SHP77 treated with DMSO at 0.1 percent for 48 hours (cell line): Measurements from ENCODE around the gene RAD54L.
A peak's percentile ranks its signal among the peaks of the same experiment; 100 is the strongest.
"Not testable (repeated sequence)": the region's sequence is repeated elsewhere in the genome, so short reads cannot be mapped to it uniquely, and the experiment has no call there.

ENCODE experiments used
- DNase-seq: peaks from one replicate; lab custom pipeline; 2025; lab: John Stamatoyannopoulos, UW

RAD54L gene

DNA sequence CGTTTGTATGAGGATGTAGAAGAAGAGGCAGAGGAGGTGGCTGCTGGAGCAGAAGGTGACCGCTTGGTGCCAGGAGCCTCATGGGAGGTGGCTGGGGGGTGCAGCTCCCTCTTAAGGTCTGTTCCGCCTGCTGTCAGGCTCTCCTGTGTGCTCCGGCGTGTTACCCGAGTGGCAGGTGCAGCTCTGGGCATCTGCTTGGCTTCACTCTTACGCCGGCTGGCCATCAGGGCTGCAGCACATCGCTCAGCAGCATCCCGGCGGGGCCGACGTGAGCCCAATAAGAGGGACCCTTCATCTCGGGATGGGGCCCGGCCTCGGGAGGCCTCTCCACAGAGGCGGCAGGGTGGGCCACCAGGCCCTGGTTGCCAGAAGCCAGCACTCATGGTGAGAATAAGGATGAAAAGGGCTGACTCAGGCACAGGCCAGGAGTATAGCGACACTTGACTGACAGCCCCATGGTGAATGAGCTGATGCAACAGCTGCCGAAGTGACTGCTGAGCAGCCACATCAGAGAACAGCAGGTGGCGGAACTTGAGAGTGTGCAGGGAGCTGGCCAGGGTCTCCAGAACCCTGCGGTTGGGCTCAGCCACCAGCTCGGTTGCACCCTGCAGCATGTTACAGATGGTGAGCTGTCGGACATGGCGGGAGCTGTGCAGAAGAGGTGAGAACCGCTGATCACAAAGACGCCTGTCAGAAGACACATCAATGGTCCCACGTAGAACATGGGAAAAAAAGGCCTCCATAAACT is 38.3 kb downstream of the RAD54L start:
- DNase-seq, result peak; percentile 80

- no peak for DNase-seq
Measured at GRCh38 chr1:46288485-46289133, 41.0 kb downstream of the RAD54L start.

GRCh38 chr1:46289134-46289494 is 41.6 kb downstream of the RAD54L start:
- DNase-seq, result no peak

GRCh38 chr1:46289976-46290375 is 42.4 kb downstream of the RAD54L start:
- no peak for DNase-seq

- DNase-seq, result no peak
Measured at GRCh38 chr1:46295306-46295705, 47.7 kb downstream of the RAD54L start.

- no peak for DNase-seq
Measured at GRCh38 chr1:46298387-46298786, 50.8 kb downstream of the RAD54L start.

DNA sequence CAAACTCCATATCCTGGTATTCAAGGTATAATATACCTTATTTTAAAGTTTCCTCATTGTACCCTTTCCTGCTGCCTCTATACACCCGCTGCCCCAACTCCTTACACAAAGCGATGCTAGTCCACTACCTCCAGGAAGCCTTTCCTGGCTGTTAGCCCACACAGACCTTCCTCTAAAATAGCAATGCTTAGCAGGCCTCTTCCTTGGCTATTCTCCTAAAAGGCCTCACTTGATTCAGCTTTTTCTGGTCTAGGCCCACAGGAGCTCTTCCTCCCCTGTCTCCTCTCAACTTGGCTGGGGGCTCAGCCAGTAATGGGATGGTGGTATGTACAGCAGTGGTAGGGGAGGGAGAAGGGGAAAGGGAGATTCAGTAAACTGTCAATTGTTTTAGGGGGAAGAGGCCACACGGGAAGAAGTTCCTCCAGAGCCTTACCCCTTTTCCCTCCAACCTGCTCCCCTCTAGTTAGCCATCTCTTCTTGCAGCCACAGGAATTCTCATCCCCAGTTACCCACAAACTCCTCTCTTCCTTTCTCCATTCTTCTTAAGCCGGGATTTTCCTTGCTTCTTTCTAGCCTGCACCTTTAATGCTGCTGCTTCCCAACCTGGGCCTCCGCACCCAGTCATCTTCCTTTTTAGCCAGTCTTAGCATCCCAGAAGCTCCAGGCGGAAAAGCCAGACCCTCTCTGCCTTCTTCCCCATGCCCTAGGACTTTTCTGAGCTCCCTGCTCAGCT is 53.3 kb downstream of the RAD54L start:
- no peak for DNase-seq

DNA sequence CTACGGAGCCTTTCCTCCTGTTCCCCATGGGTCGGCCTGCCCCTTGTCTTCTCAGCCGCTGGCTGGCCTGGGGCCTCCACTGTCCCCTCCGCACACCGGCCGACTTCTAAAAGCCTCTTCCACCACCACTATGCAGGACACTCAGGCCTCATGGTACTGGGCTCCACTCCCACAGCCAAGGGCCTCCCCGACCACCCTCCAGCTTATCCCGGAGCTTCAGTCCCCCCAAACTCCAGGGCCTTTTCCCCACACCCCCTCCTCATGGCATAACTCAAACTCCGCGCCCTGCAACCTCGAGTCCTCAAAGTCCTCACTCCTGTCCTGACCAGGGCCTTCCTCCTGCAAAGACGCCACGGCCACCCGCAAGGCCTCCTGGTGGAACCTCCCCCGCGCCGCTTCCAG is 53.8 kb downstream of the RAD54L start:
- DNase-seq, result no peak

GRCh38 chr1:46301808-46302640 is 54.5 kb downstream of the RAD54L start:
- no peak for DNase-seq

DNA sequence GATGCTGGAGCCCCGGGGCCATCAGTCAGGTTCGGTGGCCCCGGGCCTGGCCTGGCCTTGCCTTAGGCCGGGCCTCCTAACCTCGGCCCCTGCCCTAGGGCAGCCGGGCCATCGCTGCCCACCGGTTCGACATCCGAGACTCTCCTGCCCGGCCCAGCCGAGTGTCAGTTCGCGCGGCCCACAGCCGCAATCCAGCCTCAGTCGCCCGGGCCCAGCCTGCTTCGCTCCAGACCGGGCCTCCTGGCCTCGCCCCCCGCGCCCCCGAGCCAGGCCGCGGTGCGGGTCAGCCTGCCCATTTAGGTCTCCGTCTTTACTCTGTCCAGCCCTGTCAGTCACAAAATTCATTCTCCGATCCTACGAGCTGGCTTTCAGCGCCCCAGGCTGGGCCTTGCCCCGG is 55.1 kb downstream of the RAD54L start:
- no peak for DNase-seq

DNA sequence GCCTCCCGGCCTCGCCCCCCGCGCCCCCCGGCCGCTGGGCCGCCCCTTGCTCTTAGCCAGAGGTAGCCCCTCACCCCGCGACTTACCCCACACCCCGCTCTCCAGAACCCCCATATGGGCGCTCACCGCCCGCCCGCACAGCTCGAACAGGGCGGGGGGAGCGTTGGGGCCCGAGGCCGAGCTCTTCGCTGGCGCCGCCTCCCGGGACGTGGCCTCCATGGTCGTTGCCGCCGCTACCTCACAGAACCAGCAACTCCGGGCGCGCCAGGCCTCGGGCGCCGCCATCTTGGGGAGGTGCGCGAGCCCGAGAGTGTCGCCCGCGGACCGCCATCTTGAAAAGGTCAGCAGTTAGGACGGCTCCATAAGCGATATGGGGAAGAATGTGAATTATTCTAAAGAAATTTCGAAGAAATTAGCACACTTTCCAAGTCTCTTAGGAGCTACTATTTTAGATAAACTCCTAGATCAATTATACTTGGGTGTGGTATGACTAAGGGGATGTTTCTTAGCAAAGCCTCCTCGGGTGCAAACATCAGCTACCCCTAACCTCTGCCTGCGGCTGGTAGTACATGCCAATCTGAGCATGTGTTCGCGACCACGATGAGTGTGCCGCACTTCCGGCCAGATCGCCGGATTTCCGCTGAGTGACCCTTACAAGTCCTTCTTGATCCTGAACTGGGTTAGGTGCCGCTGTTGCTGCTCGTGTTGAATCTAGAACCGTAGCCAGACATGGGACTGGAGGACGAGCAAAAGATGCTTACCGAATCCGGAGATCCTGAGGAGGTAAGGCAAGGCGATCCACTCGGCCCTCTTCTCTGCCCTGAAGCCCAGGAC is 55.7 kb downstream of the RAD54L start, which contains the start of the genes LRRC41 and UQCRH:
LRRC41 (minus strand) TSS at position 579 of the 834 bp plus-strand sequence; CDS start at position 285, 294 bp downstream.
UQCRH (plus strand) TSS at position 661 of the 834 bp plus-strand sequence; CDS start at position 730, 69 bp downstream.
- DNase-seq, result peak; percentile 93

DNA sequence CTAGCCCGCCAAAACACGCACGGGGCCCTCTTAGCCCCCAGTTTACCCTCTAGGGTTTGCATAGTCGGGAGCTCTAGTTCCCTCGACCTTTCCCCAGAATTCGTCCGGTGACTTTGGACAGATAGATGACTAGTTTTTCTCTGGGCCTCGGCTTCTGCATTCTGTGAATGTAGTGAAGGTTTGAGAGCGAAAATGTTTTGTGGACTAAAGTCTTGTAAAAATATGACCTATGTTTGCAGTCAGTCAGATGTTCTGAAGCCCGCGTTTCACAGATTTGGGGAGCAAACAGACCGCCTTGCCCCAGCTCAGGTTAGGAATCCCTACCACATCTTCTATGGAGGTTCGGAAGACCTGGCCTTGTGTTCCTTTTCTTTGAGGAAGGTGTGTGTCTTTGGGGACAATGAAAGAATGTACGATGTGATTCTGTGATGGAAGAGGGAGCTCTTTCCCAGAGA is 56.3 kb downstream of the RAD54L start:
- DNase-seq, result no peak

DNA sequence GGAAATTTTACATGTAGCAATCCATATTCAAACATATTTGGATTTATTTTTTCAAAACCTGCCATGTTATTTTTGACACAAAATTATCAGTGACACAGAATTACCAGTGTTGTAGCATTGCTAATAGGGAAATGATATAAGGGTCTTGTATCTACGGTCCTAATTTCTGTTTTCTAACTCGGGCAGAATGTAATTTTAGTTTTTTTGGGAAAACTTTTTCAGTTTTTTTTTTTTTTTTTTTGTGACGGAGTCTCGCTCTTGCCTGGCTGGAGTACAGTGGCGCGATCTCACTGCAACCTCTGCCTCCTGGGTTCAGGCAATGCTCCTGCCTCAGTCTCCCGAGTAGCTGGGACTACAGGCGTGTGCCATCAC is 58.6 kb downstream of the RAD54L start:
- DNase-seq, result no peak

- no peak for DNase-seq
Measured at GRCh38 chr1:46309401-46310159, 62.0 kb downstream of the RAD54L start.

- DNase-seq, result no peak
Measured at GRCh38 chr1:46310321-46310720, 62.8 kb downstream of the RAD54L start.

- no peak for DNase-seq
Measured at GRCh38 chr1:46315669-46316403, 68.3 kb downstream of the RAD54L start.

- no peak for DNase-seq
Measured at GRCh38 chr1:46317323-46317722, 69.8 kb downstream of the RAD54L start.

DNA sequence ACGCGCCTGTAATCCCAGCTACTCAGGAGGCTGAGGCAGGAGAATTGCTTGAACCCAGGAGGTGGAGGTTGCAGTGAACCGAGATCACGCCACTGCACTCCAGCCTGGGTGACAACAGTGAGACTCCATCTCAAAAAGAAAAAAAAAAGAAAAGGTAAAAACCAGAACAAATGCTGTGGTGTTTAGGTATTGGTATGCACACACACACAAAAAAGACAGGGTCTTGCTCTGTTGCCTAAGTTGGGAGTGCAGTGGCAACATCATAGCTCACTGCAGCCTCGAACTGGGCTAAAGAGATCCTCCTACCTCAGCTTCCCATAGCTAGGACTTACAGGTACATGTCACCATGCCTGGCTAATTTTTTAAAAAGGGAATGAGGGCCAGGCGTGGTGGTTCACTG is 71.7 kb downstream of the RAD54L start:
- DNase-seq, result not testable (repeated sequence)
